ENCODE results near the gene LPIN3.

DNA sequence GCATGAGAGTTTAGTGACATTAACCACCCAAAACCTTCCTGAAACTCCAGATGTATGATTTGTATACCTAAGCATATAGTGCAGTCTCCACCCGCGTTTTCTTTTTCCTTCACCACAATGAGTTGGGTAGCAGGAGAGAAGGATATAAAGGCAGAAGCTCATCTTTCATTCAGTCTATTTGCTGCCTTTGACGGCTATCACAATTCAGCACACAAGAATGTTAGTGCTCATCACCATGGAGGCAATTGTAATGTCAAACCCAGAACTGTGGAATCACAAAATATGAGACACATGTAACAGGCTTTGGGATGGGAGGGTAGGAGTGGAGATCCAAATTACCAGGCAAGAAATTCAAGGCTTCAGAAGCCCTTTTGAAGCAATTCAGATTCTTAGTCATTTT lies 40.7 kb upstream of the LPIN3 start:
- no peak for TF ChIP-seq CEBPB (IDR thresholded peaks at IDR 0.05; ENCODE audit: low read depth, low read length)
- no peak for TF ChIP-seq POLR2A (IDR thresholded peaks at IDR 0.05; ENCODE audit: control extremely low read depth in 1 of 2, low read depth in 2 of 2, low read length in 2 of 2)
- no peak for TF ChIP-seq YY1 (IDR thresholded peaks at IDR 0.05; ENCODE audit: low read depth, low read length)
- TF ChIP-seq CTCF (IDR thresholded peaks at IDR 0.05; ENCODE audit: control extremely low read depth in 1 of 3, insufficient read depth in 1 of 3, low read depth in 1 of 3, low read length in 3 of 3) = no peak
- TF ChIP-seq MAX (IDR thresholded peaks at IDR 0.05) = no peak
- no peak for TF ChIP-seq POLR2AphosphoS5 (IDR thresholded peaks at IDR 0.05; ENCODE audit: low read depth, low read length)
- TF ChIP-seq FOSL1 (IDR thresholded peaks at IDR 0.05; ENCODE audit: insufficient read depth, low read depth, low read length) = no peak
- no peak for TF ChIP-seq HDAC2 (IDR thresholded peaks at IDR 0.05; ENCODE audit: borderline replicate concordance in 1 of 2, low read depth in 2 of 2, low read length in 2 of 2)

Data from H1 (cell line).